Peyer's patch (tissue), 4 donors: ENCODE results near the gene SERPINB13. TPM values are rescaled to one million over a fixed set of nuclear protein-coding genes. Genes with fewer than 3 reads are reported as not detected.

Experiments
- total RNA-seq, 4 donors: library from RNA; depleted of rRNA; stranded (reverse); fragments of >200 nt; gene quantifications; one replicate each; pipeline ENCODE4 v1.1.0, GENCODE V29; 2016

The SERPINB13 gene
- total RNA-seq, 4 donors from 2014 or later: not detected

Other genes with a start within 250 kb of the SERPINB13 start
- gene KDSR, start 220.1 kb upstream of the SERPINB13 start, total RNA-seq: 10 to 100 TPM in 3 of 4 donors, 1 to 10 TPM in 1; 7.4 to 33.2 (median 31.6) TPM
- gene VPS4B, start 164.9 kb upstream of the SERPINB13 start, total RNA-seq: 10 to 100 TPM; 34.7 to 68.7 (median 47.0) TPM
- gene SERPINB5, start 110.4 kb upstream of the SERPINB13 start, total RNA-seq: 10 to 100 TPM in 2 of 4 donors, 1 to 10 TPM in 2; 5.2 to 26.1 (median 14.7) TPM
- not detected for gene SERPINB12, start 45.0 kb upstream of the SERPINB13 start, total RNA-seq
- gene SERPINB4, start 56.9 kb downstream of the SERPINB13 start, total RNA-seq: not detected
- gene SERPINB3, start 74.5 kb downstream of the SERPINB13 start, total RNA-seq: not detected
- gene SERPINB11, start 115.6 kb downstream of the SERPINB13 start, total RNA-seq: not detected
- not detected for gene SERPINB7, start 188.1 kb downstream of the SERPINB13 start, total RNA-seq